OCI-LY7 (cell line): ENCODE results near the gene ANKRD30B. TPM values are rescaled to one million over a fixed set of nuclear protein-coding genes. Genes with fewer than 3 reads are reported as not detected.

Source experiments
- BruUV-seq: library from RNA; stranded (reverse); fragments of 400-500 nt; replicated peaks from 2 replicates; lab custom pipeline; 2021; lab: Mats Ljungman, UMichigan
- CTCF ChIA-PET: fragments of 300-600 bp; sonication (Branson Sonifier 250); formaldehyde crosslinking; loops from one replicate; lab custom pipeline; 2022; ENCODE audit warnings: antibody characterized with exemption; ENCODE audit not compliant: unreplicated experiment; lab: Charles Lee
- POLR2A ChIA-PET: fragments of 300-600 bp; sonication (Branson Sonifier 250); formaldehyde crosslinking; loops from one replicate; lab custom pipeline; 2022; ENCODE audit warnings: antibody characterized with exemption; lab: Charles Lee
- DNase-seq: peaks from one replicate; pipeline ENCODE4 v3.0.0-alpha.2; 2015; ENCODE audit warnings: low spot score
- H2AFZ ChIP-seq: fragments of 200-600 bp; sonication (generic), shearing (Covaris generic); 2 replicates; pipeline ENCODE4 v1.6.1; 2014; ENCODE audit warnings: mild to moderate bottlenecking, antibody characterized with exemption, low read length, moderate library complexity
- H3K27ac ChIP-seq: fragments of 200-600 bp; sonication (generic); 2 replicates; pipeline ENCODE4 v1.5.1; 2014; ENCODE audit warnings: mixed run types, low read depth, mild to moderate bottlenecking, moderate library complexity, low read length, inconsistent platforms; ENCODE audit not compliant: poor library complexity, severe bottlenecking
- H3K36me3 ChIP-seq: fragments of 200-600 bp; sonication (generic); 2 replicates; pipeline ENCODE4 v1.6.1; 2014; ENCODE audit warnings: mild to moderate bottlenecking, antibody characterized with exemption, low read length, moderate library complexity, mixed read lengths; ENCODE audit not compliant: insufficient read depth
- H3K4me1 ChIP-seq: fragments of 200-600 bp; sonication (generic); 2 replicates; pipeline ENCODE4 v1.5.1; 2014; ENCODE audit warnings: mild to moderate bottlenecking, low read length; ENCODE audit not compliant: insufficient read depth, poor library complexity, severe bottlenecking
- H3K4me2 ChIP-seq: fragments of 200-600 bp; sonication (generic); 2 replicates; pipeline ENCODE4 v1.6.1; 2014; ENCODE audit warnings: mild to moderate bottlenecking, low read length
- H3K4me3 ChIP-seq: fragments of 200-600 bp; sonication (generic); 2 replicates; pipeline ENCODE4 v1.5.1; 2014; ENCODE audit warnings: mild to moderate bottlenecking, low read depth, low read length; ENCODE audit not compliant: poor library complexity, severe bottlenecking
- H3K79me2 ChIP-seq: fragments of 200-600 bp; sonication (generic); 2 replicates; pipeline ENCODE4 v1.6.1; 2016; ENCODE audit warnings: low read depth, mild to moderate bottlenecking, low read length, moderate library complexity, mixed read lengths; ENCODE audit not compliant: insufficient read depth
- H3K9me2 ChIP-seq: fragments of 200-600 bp; sonication (generic); 2 replicates; pipeline ENCODE4 v1.6.1; 2016; ENCODE audit warnings: mild to moderate bottlenecking, low read length, mixed read lengths; ENCODE audit not compliant: insufficient read depth
- H3K9me3 ChIP-seq: fragments of 200-600 bp; sonication (generic); 2 replicates; pipeline ENCODE4 v1.6.1; 2014; ENCODE audit warnings: mild to moderate bottlenecking, mixed run types, low read length, mixed read lengths
- H4K20me1 ChIP-seq: fragments of 200-600 bp; sonication (generic); 2 replicates; pipeline ENCODE4 v1.6.1; 2014; ENCODE audit warnings: mild to moderate bottlenecking, antibody characterized with exemption, low read length, moderate library complexity, mixed read lengths; ENCODE audit not compliant: insufficient read depth
- CTCF ChIP-seq: fragments of 200-600 bp; sonication (generic); conservative IDR thresholded peaks from 2 replicates; pipeline ENCODE4 v1.5.1; 2014; ENCODE audit warnings: mild to moderate bottlenecking, antibody characterized with exemption, low read length, moderate library complexity, mixed read lengths
- EZH2phosphoT487 ChIP-seq: fragments of 200-600 bp; sonication (generic); IDR thresholded peaks from 2 replicates; pipeline ENCODE4 v1.6.1; 2018; ENCODE audit warnings: low read depth, borderline replicate concordance, mild to moderate bottlenecking, mixed run types, antibody characterized with exemption, low read length, moderate library complexity, mixed read lengths
- intact Hi-C: fragments of 100-400 bp; cut with micrococcal nuclease; formaldehyde crosslinking; loops from one replicate; pipeline ENCODE4 v1.10.0; 2022; ENCODE audit not compliant: unreplicated experiment
- total RNA-seq, 2 experiments: library from RNA; depleted of rRNA in 1 of 2; stranded (reverse); fragments of >200 nt in 1 of 2; shearing (Covaris generic) in 1 of 2; gene quantifications; 2 replicates each; pipeline ENCODE4 v1.2.3, GENCODE V29; 2014 to 2022

The ANKRD30B gene
- total RNA-seq, 2 experiments from 2014 or later: not detected

GRCh38 chr18:14767474-14767873 is 19.5 kb downstream of the ANKRD30B start:
- Histone ChIP-seq H2AFZ (no peak overlapping the region), H3K4me2 (no peak overlapping the region), H3K9me2 (no peaks in the 10 kb centered on the region), H4K20me1 (no peaks in the 10 kb centered on the region), H3K9me3 (no peaks in the 10 kb centered on the region), H3K4me1 (no peaks in the 10 kb centered on the region), H3K27ac (no peak overlapping the region), H3K4me3 (no peak overlapping the region), H3K36me3 (no peaks in the 10 kb centered on the region), H3K79me2 (no peaks in the 10 kb centered on the region)
- no peak for DNase-seq
- ChIA-PET POLR2A (interaction anchor here (0.7 kb wide), 1 partner anchor 1754 kb away, joined by 3 read pairs; no protein-coding TSS in a partner anchor), CTCF (no interaction called here)
- no peak for TF ChIP-seq CTCF
- no peak for TF ChIP-seq EZH2phosphoT487
- no TSS peak for BruUV-seq
- intact Hi-C loops: no loop called here

GRCh38 chr18:14768241-14768640 is 20.3 kb downstream of the ANKRD30B start:
- no peak overlapping the region for H3K4me3 ChIP-seq
- ChIA-PET POLR2A (interaction anchor here (0.7 kb wide), 1 partner anchor 1754 kb away, joined by 3 read pairs; no protein-coding TSS in a partner anchor), CTCF (no interaction called here)
- no peaks in the 10 kb centered on the region for H3K9me3 ChIP-seq
- BruUV-seq: no TSS peak
- H3K27ac ChIP-seq: no peak overlapping the region
- no peak overlapping the region for H3K4me2 ChIP-seq
- TF ChIP-seq CTCF (no peak), EZH2phosphoT487 (no peak)
- intact Hi-C loops: no loop called here
- DNase-seq: no peak
- no peaks in the 10 kb centered on the region for H3K36me3 ChIP-seq
- no peaks in the 10 kb centered on the region for H3K9me2 ChIP-seq
- H3K4me1 ChIP-seq: no peaks in the 10 kb centered on the region
- H2AFZ ChIP-seq: no peak overlapping the region
- no peaks in the 10 kb centered on the region for H3K79me2 ChIP-seq
- no peaks in the 10 kb centered on the region for H4K20me1 ChIP-seq

GRCh38 chr18:14769381-14769780 is 21.4 kb downstream of the ANKRD30B start:
- POLR2A ChIA-PET: no interaction called here
- H3K79me2 ChIP-seq: no peaks in the 10 kb centered on the region
- TF ChIP-seq CTCF (no peak), EZH2phosphoT487 (no peak)
- H3K9me3 ChIP-seq: no peaks in the 10 kb centered on the region
- no peak for DNase-seq
- CTCF ChIA-PET: no interaction called here
- H2AFZ ChIP-seq: no peak overlapping the region
- H3K27ac ChIP-seq: no peak overlapping the region
- H3K4me2 ChIP-seq: no peak overlapping the region
- H3K9me2 ChIP-seq: no peaks in the 10 kb centered on the region
- H3K4me1 ChIP-seq: no peaks in the 10 kb centered on the region
- no peaks in the 10 kb centered on the region for H3K36me3 ChIP-seq
- intact Hi-C loops: no loop called here
- BruUV-seq: no TSS peak
- H3K4me3 ChIP-seq: no peak overlapping the region
- H4K20me1 ChIP-seq: no peaks in the 10 kb centered on the region
